ENCODE data around the gene SMIM33.

GRCh38 chr5:139457241-139457640, 13.6 kb upstream of the SMIM33 start:
- TF ChIP-seq CTCF (IDR thresholded peaks at IDR 0.05) (no peak), POLR2A (IDR thresholded peaks at IDR 0.05) (no peak)
